Measurements from ENCODE around the gene NECTIN1. TPM values are rescaled to one million over a fixed set of nuclear protein-coding genes. Genes with fewer than 3 reads are reported as not detected.

Gene NECTIN1
- total and polyA plus RNA-seq, 2 of the 13 experiments (the other 11 are each of a cell fraction or from before 2014, with no cell fraction given), result 3.9 to 7.3 TPM

- TF ChIP-seq CTCF (CRISPR knock-in tag; IDR thresholded peaks at IDR 0.05), result peak; percentile 63
- TF ChIP-seq TSC22D2 (CRISPR knock-in tag; IDR thresholded peaks at IDR 0.05; ENCODE audit: borderline replicate concordance), result no peak
- TF ChIP-seq ZNF672 (CRISPR knock-in tag; IDR thresholded peaks at IDR 0.05), result no peak
- peak; percentile 18; the same call in 1 of the 2 replicates for TF ChIP-seq GFI1 (CRISPR knock-in tag; IDR thresholded peaks at IDR 0.05; ENCODE audit: borderline replicate concordance)
- peak; percentile 48; the same call in 1 of the 2 replicates for TF ChIP-seq ZNF776 (CRISPR knock-in tag; IDR thresholded peaks at IDR 0.05)
- TF ChIP-seq IKZF1 (IDR thresholded peaks at IDR 0.05), result no peak
- TF ChIP-seq ZNF280D (CRISPR knock-in tag; IDR thresholded peaks at IDR 0.05), result no peak
- peak; percentile 28; the same call in 1 of the 2 replicates for TF ChIP-seq ZFX (CRISPR knock-in tag; IDR thresholded peaks at IDR 0.05; ENCODE audit: low read depth)
- no peak for TF ChIP-seq ZNF878 (CRISPR knock-in tag; IDR thresholded peaks at IDR 0.05)
- TF ChIP-seq NCOA5 (CRISPR knock-in tag; IDR thresholded peaks at IDR 0.05), result no peak
- 0 out of 2 replicates have a peak, but pooled peaks have one; percentile 11 for TF ChIP-seq ARID4A (CRISPR knock-in tag; IDR thresholded peaks at IDR 0.05; ENCODE audit: borderline replicate concordance)
- TF ChIP-seq ZMYM4 (CRISPR knock-in tag; IDR thresholded peaks at IDR 0.05), result peak; percentile 32; the same call in 1 of the 2 replicates
- peak; percentile 46; the same call in 1 of the 2 replicates for TF ChIP-seq KDM5B (CRISPR knock-in tag; IDR thresholded peaks at IDR 0.05; ENCODE audit: borderline replicate concordance)
- no peak for TF ChIP-seq SIX4 (CRISPR knock-in tag; IDR thresholded peaks at IDR 0.05)
- TF ChIP-seq RARA (CRISPR knock-in tag; IDR thresholded peaks at IDR 0.05), result no peak
- TF ChIP-seq SALL1 (CRISPR knock-in tag; IDR thresholded peaks at IDR 0.05), result peak; percentile 33; the same call in 1 of the 2 replicates
- TF ChIP-seq HNRNPUL1 (IDR thresholded peaks at IDR 0.05; ENCODE audit: low read depth, low read length), result no peak
- no peak for TF ChIP-seq ATF2 (CRISPR knock-in tag; IDR thresholded peaks at IDR 0.05)
- TF ChIP-seq ZNF652 (CRISPR knock-in tag; IDR thresholded peaks at IDR 0.05; ENCODE audit: borderline replicate concordance, low read depth), result peak; percentile 96
- TF ChIP-seq ZNF777 (CRISPR knock-in tag; IDR thresholded peaks at IDR 0.05), result peak; percentile 95
Measured at GRCh38 chr11:119727523-119728151, 1.4 kb downstream of the NECTIN1 start (continued).

All from HepG2 (cell line).